HepG2 (cell line): ENCODE measurements around the gene AMZ1. TPM values are rescaled to one million over a fixed set of nuclear protein-coding genes. Genes with fewer than 3 reads are reported as not detected.

Experiments used
- BCL6 ChIP-seq: IDR thresholded peaks from 2 replicates; pipeline ENCODE4 v1.6.1; 2016; ENCODE audit warnings: missing genetic modification reagents, missing compliant biosample characterization
- GABPA ChIP-seq, 2 experiments: IDR thresholded peaks; 2 replicates each; pipeline ENCODE4 v1.6.1; 2011 to 2016; ENCODE audit warnings: low read depth in 2 of 2, low read length in 1 of 2, missing biosample characterization in 1 of 2, missing genetic modification characterization in 1 of 2
- HHEX ChIP-seq: IDR thresholded peaks from 2 replicates; pipeline ENCODE4 v1.6.1; 2016; ENCODE audit warnings: control low read depth
- IKZF4 ChIP-seq: sonication (generic); formaldehyde crosslinking; IDR thresholded peaks from 2 replicates; pipeline ENCODE4 v1.5.1; 2020; ENCODE audit warnings: borderline replicate concordance, mild to moderate bottlenecking, low read depth, missing genetic modification reagents; ENCODE audit errors: not compliant biosample characterization
- KLF16 ChIP-seq, 2 experiments: sonication (generic) in 1 of 2; formaldehyde crosslinking in 1 of 2; IDR thresholded peaks; 2 replicates each; pipeline versions ENCODE4 v1.6.1 to v1.8.0; 2016 to 2023; ENCODE audit warnings: missing genetic modification reagents in 2 of 2, missing compliant biosample characterization in 1 of 2
- MEF2D ChIP-seq: sonication (generic); formaldehyde crosslinking; IDR thresholded peaks from 2 replicates; pipeline ENCODE4 v1.5.1; 2020; ENCODE audit warnings: mild to moderate bottlenecking, missing genetic modification reagents
- MTA1 ChIP-seq: sonication (generic); formaldehyde crosslinking; IDR thresholded peaks from 2 replicates; pipeline ENCODE4 v1.4.0; 2020; ENCODE audit warnings: missing genetic modification reagents, mild to moderate bottlenecking, borderline replicate concordance
- NFKBIZ ChIP-seq: IDR thresholded peaks from 2 replicates; pipeline ENCODE4 v1.6.1; 2018; ENCODE audit warnings: missing genetic modification reagents, missing compliant biosample characterization
- NONO ChIP-seq, 2 experiments: fragments of 450-650 bp in 1 of 2; sonication (generic) in 1 of 2; formaldehyde crosslinking in 1 of 2; IDR thresholded peaks in 1 of 2; conservative IDR thresholded peaks in 1 of 2; 2 replicates each; pipeline versions ENCODE4 v1.6.1 to v1.8.0; 2017 to 2022; ENCODE audit warnings: mild to moderate bottlenecking in 1 of 2, missing genetic modification reagents in 1 of 2, moderate library complexity in 1 of 2
- PAWR ChIP-seq: sonication (generic); formaldehyde crosslinking; IDR thresholded peaks from 2 replicates; pipeline ENCODE4 v1.4.0; 2020; ENCODE audit warnings: missing genetic modification reagents, mild to moderate bottlenecking, borderline replicate concordance
- RELA ChIP-seq: sonication (generic); formaldehyde crosslinking; IDR thresholded peaks from 2 replicates; pipeline ENCODE4 v1.4.0; 2020; ENCODE audit warnings: missing genetic modification reagents
- TCF7 ChIP-seq: sonication (generic); IDR thresholded peaks from 2 replicates; pipeline ENCODE4 v1.6.1; 2016; ENCODE audit warnings: antibody characterized with exemption, low read depth
- ZNF160 ChIP-seq: sonication (generic); formaldehyde crosslinking; IDR thresholded peaks from 2 replicates; pipeline ENCODE4 v1.8.0; 2022; ENCODE audit warnings: mild to moderate bottlenecking, inconsistent platforms, missing genetic modification reagents
- ZNF335 ChIP-seq: sonication (generic); formaldehyde crosslinking; IDR thresholded peaks from 2 replicates; pipeline ENCODE4 v1.4.0; 2020; ENCODE audit warnings: missing genetic modification reagents
- polyA plus RNA-seq, 8 experiments: library from polyadenylated mRNA; depleted of rRNA in 3 of 8; stranded (reverse) in 7 of 8; unstranded in 1 of 8; fragments of >200 nt; fragmentation: Illumina TruSeq in 4 of 8; extraction: Trizol in 4 of 8; gene quantifications; 2 replicates each; pipeline versions ENCODE4 v1.2.1 to v1.2.3, GENCODE V29; 2011 to 2016; ENCODE audit warnings: low read depth in 4 of 8, missing spikeins in 1 of 8, mixed read lengths in 1 of 8; ENCODE audit not compliant: insufficient read depth in 1 of 8
- total RNA-seq, 5 experiments: library from RNA; depleted of rRNA; stranded (reverse); fragments of >200 nt; fragmentation: Illumina TruSeq; extraction: Trizol; gene quantifications; 2 replicates each; pipeline ENCODE4 v1.2.3, GENCODE V29; 2016; ENCODE audit warnings: low read depth in 1 of 5
- TF ChIP-seq, protein P1 (sequence below): sonication (generic); formaldehyde crosslinking; IDR thresholded peaks from 2 replicates; pipeline ENCODE4 v1.4.0; 2020; ENCODE audit warnings: mild to moderate bottlenecking, missing genetic modification reagents
- TF ChIP-seq, protein P2 (sequence below): sonication (generic); formaldehyde crosslinking; IDR thresholded peaks from 2 replicates; pipeline ENCODE4 v1.4.0; 2020; ENCODE audit warnings: missing genetic modification reagents, borderline replicate concordance
- TF ChIP-seq, protein P3 (sequence below): IDR thresholded peaks from 2 replicates; pipeline ENCODE4 v1.6.1; 2016
- TF ChIP-seq, protein P4 (sequence below): IDR thresholded peaks from 2 replicates; pipeline ENCODE4 v1.6.1; 2016; ENCODE audit warnings: low read depth, borderline replicate concordance
- TF ChIP-seq, protein P5 (sequence below): sonication (generic); formaldehyde crosslinking; IDR thresholded peaks from 2 replicates; pipeline ENCODE4 v1.4.0; 2020; ENCODE audit warnings: missing genetic modification reagents

AMZ1 gene
- total and polyA plus RNA-seq, 2 of the 13 experiments (the other 11 are each of a cell fraction or from before 2014, with no cell fraction given) = 0.03 TPM; not detected in 1

DNA sequence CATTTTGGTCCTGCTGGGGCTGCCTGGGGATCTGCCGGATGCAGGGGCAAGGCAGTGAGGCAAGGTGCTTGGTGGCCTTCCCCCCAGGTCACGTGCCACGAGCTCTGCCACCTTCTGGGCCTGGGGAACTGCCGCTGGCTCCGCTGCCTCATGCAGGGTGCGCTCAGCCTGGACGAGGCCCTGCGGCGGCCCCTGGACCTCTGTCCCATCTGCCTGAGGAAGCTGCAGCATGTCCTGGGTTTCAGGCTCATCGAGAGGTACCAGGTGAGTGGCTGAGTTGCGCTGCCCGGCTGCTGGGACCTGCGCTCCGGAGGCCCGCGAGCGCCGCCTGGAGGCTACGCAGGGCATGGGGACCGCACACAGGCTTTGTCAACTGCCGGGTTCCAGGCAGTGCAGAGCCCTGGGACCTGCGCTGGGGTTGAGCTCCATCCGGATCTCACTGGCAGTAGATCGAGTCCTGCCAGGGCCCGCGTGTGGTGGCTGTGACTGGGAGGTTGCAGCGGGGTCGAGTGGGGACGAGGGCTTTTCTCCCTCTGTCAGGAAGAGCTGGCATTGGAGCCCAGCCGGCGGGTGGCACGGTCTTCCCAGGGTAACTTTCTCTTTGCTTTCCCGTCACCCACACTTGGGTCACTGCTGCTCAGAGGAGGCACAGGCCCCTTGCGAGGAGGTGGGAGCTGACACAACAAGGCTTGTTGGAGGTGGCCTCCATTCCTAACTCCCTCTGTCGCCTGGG is 21.7 kb downstream of the AMZ1 start (continued):
- TF ChIP-seq, protein P1, sequence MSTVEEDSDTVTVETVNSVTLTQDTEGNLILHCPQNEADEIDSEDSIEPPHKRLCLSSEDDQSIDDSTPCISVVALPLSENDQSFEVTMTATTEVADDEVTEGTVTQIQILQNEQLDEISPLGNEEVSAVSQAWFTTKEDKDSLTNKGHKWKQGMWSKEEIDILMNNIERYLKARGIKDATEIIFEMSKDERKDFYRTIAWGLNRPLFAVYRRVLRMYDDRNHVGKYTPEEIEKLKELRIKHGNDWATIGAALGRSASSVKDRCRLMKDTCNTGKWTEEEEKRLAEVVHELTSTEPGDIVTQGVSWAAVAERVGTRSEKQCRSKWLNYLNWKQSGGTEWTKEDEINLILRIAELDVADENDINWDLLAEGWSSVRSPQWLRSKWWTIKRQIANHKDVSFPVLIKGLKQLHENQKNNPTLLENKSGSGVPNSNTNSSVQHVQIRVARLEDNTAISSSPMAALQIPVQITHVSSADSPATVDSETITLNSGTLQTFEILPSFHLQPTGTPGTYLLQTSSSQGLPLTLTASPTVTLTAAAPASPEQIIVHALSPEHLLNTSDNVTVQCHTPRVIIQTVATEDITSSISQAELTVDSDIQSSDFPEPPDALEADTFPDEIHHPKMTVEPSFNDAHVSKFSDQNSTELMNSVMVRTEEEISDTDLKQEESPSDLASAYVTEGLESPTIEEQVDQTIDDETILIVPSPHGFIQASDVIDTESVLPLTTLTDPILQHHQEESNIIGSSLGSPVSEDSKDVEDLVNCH (CRISPR knock-in tag) = no peak
- TF ChIP-seq MEF2D (CRISPR knock-in tag) (peak; percentile 37; the same call in 1 of the 2 replicates), ZNF335 (CRISPR knock-in tag) (peak; percentile 85), NONO (IDR thresholded peaks at IDR 0.05) (no peak), NONO (CRISPR knock-in tag; conservative IDR thresholded peaks at IDR 0.05) (peak; percentile 76), RELA (CRISPR knock-in tag) (0 out of 2 replicates have a peak, but pooled peaks have one; percentile 52), GABPA (IDR thresholded peaks at IDR 0.05; ENCODE audit: low read depth, low read length) (no peak), GABPA (CRISPR knock-in tag; IDR thresholded peaks at IDR 0.05; ENCODE audit: low read depth) (no peak), MTA1 (CRISPR knock-in tag) (peak; percentile 63; the same call in 1 of the 2 replicates), TCF7 (no peak), ZNF160 (CRISPR knock-in tag) (0 out of 2 replicates have a peak, but pooled peaks have one; percentile 25), KLF16 (CRISPR knock-in tag; IDR thresholded peaks at IDR 0.05) (peak in 1 of 2 experiments; percentile 58; a peak in 1 of 4 replicates), NFKBIZ (CRISPR knock-in tag) (no peak), HHEX (CRISPR knock-in tag) (no peak), BCL6 (peak; percentile 21; the same call in 1 of the 2 replicates), IKZF4 (CRISPR knock-in tag) (peak; percentile 27), PAWR (CRISPR knock-in tag) (no peak)
- TF ChIP-seq, protein P2, sequence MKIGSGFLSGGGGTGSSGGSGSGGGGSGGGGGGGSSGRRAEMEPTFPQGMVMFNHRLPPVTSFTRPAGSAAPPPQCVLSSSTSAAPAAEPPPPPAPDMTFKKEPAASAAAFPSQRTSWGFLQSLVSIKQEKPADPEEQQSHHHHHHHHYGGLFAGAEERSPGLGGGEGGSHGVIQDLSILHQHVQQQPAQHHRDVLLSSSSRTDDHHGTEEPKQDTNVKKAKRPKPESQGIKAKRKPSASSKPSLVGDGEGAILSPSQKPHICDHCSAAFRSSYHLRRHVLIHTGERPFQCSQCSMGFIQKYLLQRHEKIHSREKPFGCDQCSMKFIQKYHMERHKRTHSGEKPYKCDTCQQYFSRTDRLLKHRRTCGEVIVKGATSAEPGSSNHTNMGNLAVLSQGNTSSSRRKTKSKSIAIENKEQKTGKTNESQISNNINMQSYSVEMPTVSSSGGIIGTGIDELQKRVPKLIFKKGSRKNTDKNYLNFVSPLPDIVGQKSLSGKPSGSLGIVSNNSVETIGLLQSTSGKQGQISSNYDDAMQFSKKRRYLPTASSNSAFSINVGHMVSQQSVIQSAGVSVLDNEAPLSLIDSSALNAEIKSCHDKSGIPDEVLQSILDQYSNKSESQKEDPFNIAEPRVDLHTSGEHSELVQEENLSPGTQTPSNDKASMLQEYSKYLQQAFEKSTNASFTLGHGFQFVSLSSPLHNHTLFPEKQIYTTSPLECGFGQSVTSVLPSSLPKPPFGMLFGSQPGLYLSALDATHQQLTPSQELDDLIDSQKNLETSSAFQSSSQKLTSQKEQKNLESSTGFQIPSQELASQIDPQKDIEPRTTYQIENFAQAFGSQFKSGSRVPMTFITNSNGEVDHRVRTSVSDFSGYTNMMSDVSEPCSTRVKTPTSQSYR (CRISPR knock-in tag) = no peak
- TF ChIP-seq, protein P3, sequence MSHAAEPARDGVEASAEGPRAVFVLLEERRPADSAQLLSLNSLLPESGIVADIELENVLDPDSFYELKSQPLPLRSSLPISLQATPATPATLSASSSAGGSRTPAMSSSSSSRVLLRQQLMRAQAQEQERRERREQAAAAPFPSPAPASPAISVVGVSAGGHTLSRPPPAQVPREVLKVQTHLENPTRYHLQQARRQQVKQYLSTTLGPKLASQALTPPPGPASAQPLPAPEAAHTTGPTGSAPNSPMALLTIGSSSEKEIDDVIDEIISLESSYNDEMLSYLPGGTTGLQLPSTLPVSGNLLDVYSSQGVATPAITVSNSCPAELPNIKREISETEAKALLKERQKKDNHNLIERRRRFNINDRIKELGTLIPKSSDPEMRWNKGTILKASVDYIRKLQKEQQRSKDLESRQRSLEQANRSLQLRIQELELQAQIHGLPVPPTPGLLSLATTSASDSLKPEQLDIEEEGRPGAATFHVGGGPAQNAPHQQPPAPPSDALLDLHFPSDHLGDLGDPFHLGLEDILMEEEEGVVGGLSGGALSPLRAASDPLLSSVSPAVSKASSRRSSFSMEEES (CRISPR knock-in tag) = 0 out of 2 replicates have a peak, but pooled peaks have one; percentile 51
- TF ChIP-seq, protein P4, sequence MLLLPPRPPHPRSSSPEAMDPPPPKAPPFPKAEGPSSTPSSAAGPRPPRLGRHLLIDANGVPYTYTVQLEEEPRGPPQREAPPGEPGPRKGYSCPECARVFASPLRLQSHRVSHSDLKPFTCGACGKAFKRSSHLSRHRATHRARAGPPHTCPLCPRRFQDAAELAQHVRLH (CRISPR knock-in tag) = peak; percentile 73; the same call in 1 of the 2 replicates
- TF ChIP-seq, protein P5, sequence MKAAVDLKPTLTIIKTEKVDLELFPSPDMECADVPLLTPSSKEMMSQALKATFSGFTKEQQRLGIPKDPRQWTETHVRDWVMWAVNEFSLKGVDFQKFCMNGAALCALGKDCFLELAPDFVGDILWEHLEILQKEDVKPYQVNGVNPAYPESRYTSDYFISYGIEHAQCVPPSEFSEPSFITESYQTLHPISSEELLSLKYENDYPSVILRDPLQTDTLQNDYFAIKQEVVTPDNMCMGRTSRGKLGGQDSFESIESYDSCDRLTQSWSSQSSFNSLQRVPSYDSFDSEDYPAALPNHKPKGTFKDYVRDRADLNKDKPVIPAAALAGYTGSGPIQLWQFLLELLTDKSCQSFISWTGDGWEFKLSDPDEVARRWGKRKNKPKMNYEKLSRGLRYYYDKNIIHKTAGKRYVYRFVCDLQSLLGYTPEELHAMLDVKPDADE (CRISPR knock-in tag) = no peak
